GM18909 (cell line): ENCODE measurements around the gene ZNF583.

Source experiments
- ATAC-seq: cut with Tn5 transposase; IDR thresholded peaks from one replicate; pipeline ENCODE4 v1.9.1; 2021; ENCODE audit warnings: mild to moderate bottlenecking; ENCODE audit not compliant: unreplicated experiment, poor library complexity

Gene ZNF583

GRCh38 chr19:56441206-56441792 lies 37.2 kb downstream of the ZNF583 start:
- ATAC-seq = no peak

DNA sequence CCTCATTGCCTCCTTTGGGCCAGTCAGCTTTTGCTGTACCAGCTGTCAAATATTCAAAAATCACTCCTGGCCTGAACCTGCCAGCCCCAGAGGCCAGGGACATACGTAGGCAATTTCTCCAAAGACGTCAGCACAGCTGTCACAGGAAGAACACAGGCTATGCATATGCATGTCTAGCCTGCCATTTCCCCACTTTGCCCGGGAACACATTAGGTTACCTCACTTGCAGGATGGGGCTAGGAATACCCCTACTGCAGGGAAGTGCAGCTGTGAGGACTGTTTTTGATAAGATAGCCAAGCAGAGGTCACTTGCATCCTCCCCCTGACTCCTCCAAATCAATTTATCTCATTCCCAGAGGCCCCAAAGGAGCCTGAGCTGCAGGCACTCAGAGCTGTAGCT lies 70.2 kb downstream of the ZNF583 start:
- ATAC-seq = no peak

GRCh38 chr19:56476093-56476492 lies 72.0 kb downstream of the ZNF583 start:
- no peak for ATAC-seq
